ENCODE results near the gene TTC19. TPM values are rescaled to one million over a fixed set of nuclear protein-coding genes. Genes with fewer than 3 reads are reported as not detected.

The TTC19 gene
- total and polyA plus RNA-seq, 2 experiments from 2014 or later, result 30.3 to 93.5 TPM

- TF ChIP-seq ETS1 (IDR thresholded peaks at IDR 0.05) (no peak), NANOG (IDR thresholded peaks at IDR 0.05; ENCODE audit: borderline replicate concordance) (no peak), REST (IDR thresholded peaks at IDR 0.05; ENCODE audit: unreplicated experiment) (no peak), CREB1 (CRISPR knock-in tag; IDR thresholded peaks at IDR 0.05; ENCODE audit: low read depth) (no peak), EZH2 (IDR thresholded peaks at IDR 0.05; ENCODE audit: low read depth, unreplicated experiment) (no peak)
Measured at GRCh38 chr17:15971882-15972281, 27.7 kb upstream of the TTC19 start (continued).

GRCh38 chr17:15972497-15972951 is 27.1 kb upstream of the TTC19 start:
- Histone ChIP-seq H3K27ac (ENCODE audit: low read depth) (no peak overlapping the region), H3K9me2 (ENCODE audit: insufficient read depth) (0 out of 2 replicates have a peak, but pooled peaks cover 7% of the 10 kb centered on the region), H3K79me2 (replicated peaks; ENCODE audit: insufficient read depth) (no peaks in the 10 kb centered on the region; the same call in 1 of the 2 replicates), H3F3A (replicated peaks; ENCODE audit: low read depth) (peaks cover 4% of the 10 kb centered on the region), H3K4me3 (no peak overlapping the region), H3K4me1 (ENCODE audit: insufficient read depth) (peaks cover 12% of the 10 kb centered on the region), H3K27me3 (ENCODE audit: insufficient read depth) (no peaks in the 10 kb centered on the region), H4K20me1 (replicated peaks; ENCODE audit: insufficient read depth) (0 out of 2 replicates have a peak, but pooled peaks cover 3% of the 10 kb centered on the region), H3K4me2 (no peak overlapping the region), H2AFZ (no peak overlapping the region), H3K36me3 (ENCODE audit: insufficient read depth) (no peaks in the 10 kb centered on the region)
- peaks cover 33% of the 10 kb centered on the region for H3K4me1 Mint-ChIP-seq
- H3K27me3 Mint-ChIP-seq (ENCODE audit: insufficient read depth, low read depth, poor library complexity), result peaks cover 5% of the 10 kb centered on the region
- ATAC-seq (no peak), DNase-seq (ENCODE audit: low spot score) (no peak)
- H3K9me3 Mint-ChIP-seq, result no peaks in the 10 kb centered on the region
- H3K36me3 Mint-ChIP-seq (ENCODE audit: low read depth), result peaks cover 26% of the 10 kb centered on the region
- TF ChIP-seq POLR2AphosphoS5 (IDR thresholded peaks at IDR 0.05; ENCODE audit: low read depth) (no peak), EZH2phosphoT487 (IDR thresholded peaks at IDR 0.05; ENCODE audit: unreplicated experiment) (no peak)
- no peak overlapping the region for H3K4me3 Mint-ChIP-seq
- no peak overlapping the region for H3K27ac Mint-ChIP-seq

GRCh38 chr17:15973016-15973415 is 26.6 kb upstream of the TTC19 start:
- no peaks in the 10 kb centered on the region for H3K9me3 Mint-ChIP-seq
- ATAC-seq (no peak), DNase-seq (ENCODE audit: low spot score) (no peak)
- H3K4me3 Mint-ChIP-seq, result no peak overlapping the region
- H2AFZ ChIP-seq, result no peak overlapping the region
- no peaks in the 10 kb centered on the region for H3F3A ChIP-seq (replicated peaks; ENCODE audit: low read depth)
- H3K27ac Mint-ChIP-seq, result no peak overlapping the region
- H3K4me1 Mint-ChIP-seq, result peaks cover 28% of the 10 kb centered on the region
- no peaks in the 10 kb centered on the region; the same call in 1 of the 2 replicates for H3K79me2 ChIP-seq (replicated peaks; ENCODE audit: insufficient read depth)
- peaks cover 7% of the 10 kb centered on the region for H3K4me1 ChIP-seq (ENCODE audit: insufficient read depth)
- no peaks in the 10 kb centered on the region for H3K27me3 ChIP-seq (ENCODE audit: insufficient read depth)
- H3K36me3 Mint-ChIP-seq (ENCODE audit: low read depth), result peaks cover 31% of the 10 kb centered on the region
- no peak overlapping the region for H3K4me2 ChIP-seq
- no peak overlapping the region for H3K27ac ChIP-seq (ENCODE audit: low read depth)
- 0 out of 2 replicates have a peak, but pooled peaks cover 3% of the 10 kb centered on the region for H4K20me1 ChIP-seq (replicated peaks; ENCODE audit: insufficient read depth)
- H3K4me3 ChIP-seq, result no peak overlapping the region
- no peaks in the 10 kb centered on the region for H3K36me3 ChIP-seq (ENCODE audit: insufficient read depth)
- H3K27me3 Mint-ChIP-seq (ENCODE audit: insufficient read depth, low read depth, poor library complexity), result peaks cover 2% of the 10 kb centered on the region
- H3K9me2 ChIP-seq (ENCODE audit: insufficient read depth), result 0 out of 2 replicates have a peak, but pooled peaks cover 3% of the 10 kb centered on the region
- TF ChIP-seq REST (IDR thresholded peaks at IDR 0.05; ENCODE audit: unreplicated experiment) (no peak), ZNF331 (CRISPR knock-in tag; IDR thresholded peaks at IDR 0.05; ENCODE audit: low read depth) (no peak), CTCF (conservative IDR thresholded peaks at IDR 0.05; ENCODE audit: low read depth in 2 of 2) (no peak), NANOG (IDR thresholded peaks at IDR 0.05; ENCODE audit: borderline replicate concordance) (no peak)
